GM21526 (cell line): Measurements from ENCODE around the gene TIAM1.

ENCODE experiments used
- ATAC-seq: cut with Tn5 transposase; IDR thresholded peaks from one replicate; pipeline ENCODE4 v1.9.1; 2021; ENCODE audit warnings: moderate library complexity; ENCODE audit not compliant: unreplicated experiment, low FRiP score

TIAM1 gene

DNA sequence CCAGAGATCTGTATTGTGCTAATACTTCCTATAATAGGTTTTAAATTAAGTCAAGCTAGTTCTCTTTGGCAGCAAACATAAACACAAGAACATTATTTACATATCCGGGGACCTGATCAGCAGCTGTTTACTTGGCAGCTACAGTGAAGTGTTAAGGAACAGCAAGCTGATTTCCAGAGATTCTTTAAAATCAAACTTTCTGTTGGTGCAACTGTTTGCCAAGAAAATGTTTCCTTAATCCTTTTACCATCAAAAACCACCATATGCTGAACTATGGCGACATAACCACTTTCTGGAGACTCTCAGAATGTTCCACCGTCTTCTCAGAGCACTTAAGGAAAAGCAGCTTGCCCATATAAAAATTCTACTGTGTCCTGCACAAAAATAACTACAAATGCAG, 198.8 kb downstream of the TIAM1 start:
- ATAC-seq: no peak

DNA sequence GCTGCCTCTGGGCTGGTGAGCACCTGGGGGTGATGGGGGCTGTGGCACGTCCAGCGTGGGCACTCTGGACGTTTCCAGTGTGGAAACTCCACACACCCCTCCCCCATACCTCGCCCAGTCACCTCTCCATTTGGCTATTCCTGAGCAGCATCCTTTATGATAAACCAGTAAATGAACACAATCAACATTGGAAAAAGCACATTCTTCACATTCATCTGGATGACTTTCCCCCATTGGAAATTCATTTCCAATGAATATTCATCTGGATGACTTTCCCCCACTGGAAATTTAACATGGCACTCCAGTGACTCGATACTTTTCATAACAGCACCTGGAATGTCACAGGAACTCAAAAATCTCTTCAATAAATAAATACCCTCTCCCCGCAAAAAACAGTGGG, 201.0 kb downstream of the TIAM1 start:
- ATAC-seq: no peak

DNA sequence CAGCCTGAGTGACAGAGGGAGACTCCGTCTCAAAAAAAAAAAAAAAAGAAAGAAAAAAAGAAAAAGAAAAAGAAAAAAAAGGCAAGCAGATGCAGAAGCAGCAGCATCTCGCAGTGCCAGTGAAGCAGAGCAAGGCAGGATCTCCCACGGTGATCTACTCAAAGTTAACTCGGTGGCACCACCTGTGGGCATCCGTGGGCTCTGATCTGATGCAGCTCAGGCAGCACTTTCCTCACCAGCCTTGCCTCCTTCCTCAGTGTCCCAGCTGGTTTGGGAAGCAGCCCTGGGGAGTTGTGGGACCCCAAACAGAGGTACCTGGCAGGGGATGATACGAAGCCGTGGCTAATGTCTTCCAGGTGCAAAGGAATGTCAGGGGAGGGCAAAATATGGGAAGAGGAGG, 201.5 kb downstream of the TIAM1 start:
- ATAC-seq: no peak

DNA sequence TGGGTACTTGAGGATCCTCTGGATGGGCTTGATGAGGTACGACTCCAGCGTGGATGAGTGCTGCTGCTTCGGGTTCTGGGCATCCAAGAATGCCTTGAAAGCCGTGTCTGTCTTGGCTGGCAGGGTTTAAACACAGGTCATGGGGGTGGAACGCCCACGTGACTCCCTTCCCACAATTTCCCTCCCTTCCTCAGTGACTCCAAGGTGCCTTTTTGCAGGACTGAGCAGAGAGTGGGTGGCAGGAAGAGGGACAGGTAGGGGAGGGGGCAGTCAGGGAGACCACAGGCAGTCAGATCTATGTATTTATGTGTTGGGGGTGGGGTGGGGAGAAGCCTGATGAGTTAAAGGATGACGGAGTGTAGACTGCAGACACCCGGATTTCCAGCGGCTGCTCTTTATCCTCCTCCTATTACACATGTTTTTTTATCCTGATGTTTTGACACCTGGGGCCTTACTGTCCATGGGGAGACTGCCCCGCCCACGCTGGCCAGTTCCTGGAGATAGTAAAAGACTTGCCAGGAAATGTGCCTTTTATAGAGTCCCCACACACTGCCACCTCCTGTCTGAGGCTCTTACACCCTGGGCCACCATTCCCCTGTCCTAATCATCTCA, 202.6 kb downstream of the TIAM1 start:
- ATAC-seq: no peak

DNA sequence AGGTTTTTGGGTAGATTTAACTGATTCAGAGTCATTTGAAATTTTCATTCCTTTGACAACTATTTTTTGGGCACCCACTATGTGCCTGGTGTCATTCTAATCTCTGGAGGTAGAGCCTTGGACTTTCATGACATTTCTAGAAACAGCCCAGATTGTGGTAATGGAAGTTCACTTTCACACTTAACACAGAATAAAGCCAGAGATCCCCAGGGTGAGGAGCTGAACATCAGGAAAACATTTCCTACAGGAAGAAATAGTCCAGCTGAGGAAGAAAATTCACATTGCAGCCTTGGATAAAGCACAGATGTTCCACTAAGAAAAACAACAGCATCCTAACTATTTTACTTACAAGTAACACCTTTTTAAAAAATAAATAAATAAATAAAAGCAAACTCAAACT, 203.4 kb downstream of the TIAM1 start:
- ATAC-seq: no peak

DNA sequence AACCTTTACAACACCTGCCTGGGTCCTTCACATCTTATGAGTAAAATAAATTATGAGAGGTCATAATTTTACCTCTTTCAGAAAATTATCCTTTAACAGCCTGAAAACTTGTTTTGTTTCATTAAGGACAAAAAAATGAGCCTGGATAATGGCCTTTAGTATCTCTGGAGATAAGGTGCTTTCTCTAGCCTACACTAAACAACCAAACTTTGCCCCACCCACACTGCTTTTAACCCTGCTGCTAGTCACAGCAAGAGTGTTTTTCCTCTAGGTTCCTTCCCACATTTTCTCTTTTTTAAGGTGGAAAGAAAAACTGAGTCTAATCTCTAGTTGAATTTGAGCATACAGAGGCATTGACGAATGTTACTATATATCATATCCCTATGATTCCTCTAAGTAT, 204.0 kb downstream of the TIAM1 start:
- ATAC-seq: no peak

DNA sequence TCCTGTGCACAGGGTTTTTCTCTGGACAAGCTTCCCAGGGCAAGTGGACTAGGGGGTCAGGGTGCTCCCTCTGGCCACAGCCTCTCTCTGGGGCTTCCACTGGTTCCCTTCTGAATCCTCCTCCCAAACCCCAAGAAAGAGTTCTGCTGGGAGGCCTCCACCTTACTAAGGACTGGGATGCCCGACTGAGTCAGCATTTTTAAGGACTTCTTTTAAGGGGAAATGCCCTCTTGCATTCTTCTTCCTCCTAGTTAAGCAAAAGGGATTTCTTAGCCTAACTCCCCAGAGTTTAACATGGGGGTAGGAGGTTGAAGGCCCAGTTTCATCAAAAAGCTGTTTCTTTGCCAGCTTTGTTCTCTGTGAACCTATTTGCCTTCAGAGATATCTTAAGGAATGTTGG, 206.1 kb downstream of the TIAM1 start:
- ATAC-seq: no peak

DNA sequence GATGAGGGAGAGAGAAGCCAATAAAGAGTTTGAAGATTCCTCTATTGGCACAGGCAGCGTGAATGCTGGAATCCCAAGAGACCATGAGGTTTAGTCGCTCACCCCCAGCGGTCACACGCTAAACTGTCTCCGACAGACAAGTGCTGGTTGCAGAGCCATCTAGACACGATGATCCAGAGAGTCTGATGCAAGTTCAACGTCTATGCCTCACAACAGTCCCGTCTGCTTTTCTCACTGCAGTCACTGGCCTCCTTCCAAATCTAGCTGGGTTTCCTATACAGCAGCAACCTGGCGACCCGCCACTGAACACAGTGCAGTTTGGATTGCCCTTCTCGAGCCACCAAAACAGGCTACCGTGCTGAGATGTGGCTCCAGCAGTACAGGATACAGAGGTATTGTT, 207.2 kb downstream of the TIAM1 start:
- ATAC-seq: peak; percentile 62

DNA sequence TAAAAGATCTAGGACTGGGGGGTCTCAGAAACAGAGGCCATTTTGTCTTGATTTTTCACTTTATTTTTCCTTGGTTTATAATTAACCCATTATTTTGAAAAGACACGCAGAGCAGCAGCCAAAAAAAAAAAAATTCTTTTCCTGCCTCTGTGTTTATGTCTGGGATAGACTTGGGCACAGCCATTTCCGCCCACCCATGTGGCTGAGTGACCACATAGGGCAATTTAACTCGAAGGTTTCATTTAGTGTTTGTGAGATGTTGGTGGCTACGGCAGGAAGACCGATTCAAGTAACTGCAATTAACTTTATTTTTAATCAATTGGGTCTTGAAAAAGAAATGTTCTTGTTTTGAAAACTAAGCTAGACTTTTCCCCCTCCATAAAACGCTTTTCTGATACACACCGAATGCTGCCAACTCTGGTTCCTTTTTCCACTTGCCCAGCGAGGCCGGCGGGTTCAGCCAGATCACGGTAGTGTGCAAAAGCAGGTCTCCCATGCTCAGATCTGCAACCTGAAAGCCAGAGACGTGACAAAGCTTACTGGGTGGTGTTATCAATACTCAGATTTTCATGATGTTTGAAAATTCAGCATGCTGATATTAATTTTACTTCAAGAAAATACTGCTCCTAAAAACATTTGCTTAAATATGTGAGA, 208.4 kb downstream of the TIAM1 start:
- no peak for ATAC-seq

DNA sequence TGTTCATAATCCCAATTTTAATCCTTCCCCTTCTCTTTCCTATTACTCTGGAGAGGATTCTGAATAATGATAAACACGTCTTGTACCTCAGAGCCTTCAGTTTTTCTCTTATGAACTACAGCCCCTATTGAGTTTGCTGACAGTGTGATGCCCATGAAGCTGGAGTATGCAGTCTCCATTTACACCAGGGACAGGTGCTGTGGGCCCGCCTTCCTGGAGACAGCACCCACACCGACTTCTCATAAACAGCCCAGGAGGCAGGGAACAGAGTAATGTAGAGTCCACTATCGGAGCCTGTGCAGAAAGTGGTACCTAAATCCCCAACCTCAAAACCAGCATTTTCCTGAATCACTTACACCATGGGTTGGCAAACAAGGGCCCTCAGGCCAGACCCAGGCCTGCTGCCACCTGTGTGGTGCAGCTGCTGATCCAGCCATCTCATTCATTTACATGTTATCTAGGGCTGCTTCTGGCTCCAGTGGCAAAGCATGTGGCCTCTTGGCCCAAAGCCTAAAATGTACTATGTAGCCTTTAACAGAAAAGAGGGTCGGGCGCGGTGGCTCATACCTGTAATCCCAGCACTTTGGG, 210.7 kb downstream of the TIAM1 start:
- no peak for ATAC-seq

DNA sequence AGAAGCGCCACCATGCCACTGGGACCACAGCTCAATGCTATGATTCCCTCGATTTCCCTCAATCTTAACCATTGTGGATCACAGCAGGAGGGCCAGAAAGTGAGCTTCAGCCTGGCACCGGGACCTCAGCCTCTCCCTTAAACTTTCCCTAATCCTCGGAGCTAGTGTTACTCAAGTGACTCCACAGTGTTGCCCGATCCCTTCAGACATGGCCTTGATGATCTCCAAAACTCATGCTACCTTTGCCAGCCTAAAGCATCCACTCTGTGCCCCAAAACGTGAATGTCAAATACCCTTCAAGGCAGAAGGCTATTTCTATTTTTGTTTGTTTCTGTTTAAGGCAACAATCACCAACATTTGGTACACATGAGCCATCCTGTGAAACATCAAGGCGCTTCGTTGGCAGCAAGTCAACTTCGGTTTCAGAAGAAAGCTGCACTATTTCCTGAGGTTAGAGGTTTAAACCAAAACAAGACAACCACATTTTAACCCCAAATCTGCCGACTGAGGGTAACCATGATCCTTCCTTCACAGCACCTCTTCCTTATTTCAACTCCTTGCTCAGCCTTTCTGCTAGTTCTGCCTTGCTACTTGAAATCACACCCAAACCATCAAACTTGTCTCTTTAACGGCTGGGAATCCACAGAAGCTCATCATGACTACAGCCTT, 211.4 kb downstream of the TIAM1 start:
- ATAC-seq: peak; percentile 80

DNA sequence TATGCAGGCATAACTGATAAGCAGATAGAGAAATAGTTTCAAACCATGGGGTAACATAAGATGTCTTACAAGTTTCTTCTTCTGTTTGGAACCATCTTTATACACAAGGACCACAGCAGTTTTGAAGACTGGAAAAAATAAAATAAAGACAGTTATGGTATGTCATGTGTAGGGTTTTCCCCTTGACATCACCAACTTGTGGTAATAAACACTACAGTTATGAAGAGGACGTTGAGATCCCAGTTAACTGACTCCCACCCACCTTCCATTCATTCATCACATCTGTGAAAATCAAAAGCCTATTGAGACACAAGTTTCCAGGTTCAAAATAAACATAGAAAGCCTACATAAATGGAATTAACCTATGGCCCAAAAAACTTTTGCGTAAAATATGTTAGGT, 213.2 kb downstream of the TIAM1 start:
- no peak for ATAC-seq

DNA sequence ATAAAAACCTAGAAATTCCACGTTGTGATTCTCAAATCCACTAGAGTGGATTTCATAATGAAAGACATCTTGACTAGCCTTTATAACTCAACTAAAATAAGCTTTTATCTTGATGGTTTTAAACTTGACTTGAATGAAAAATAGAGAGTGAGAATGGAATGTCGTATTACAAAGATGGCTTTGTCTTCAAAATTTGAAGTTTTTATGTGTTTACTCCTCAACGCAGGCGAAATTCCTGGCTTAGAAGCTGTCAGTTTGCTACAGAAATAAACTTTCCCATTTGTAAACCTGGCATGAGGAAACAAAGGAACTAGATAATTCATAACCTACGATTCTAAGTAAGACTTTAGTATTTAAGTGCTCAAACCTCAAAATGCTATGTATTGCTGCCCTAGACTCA, 215.8 kb downstream of the TIAM1 start:
- no peak for ATAC-seq

DNA sequence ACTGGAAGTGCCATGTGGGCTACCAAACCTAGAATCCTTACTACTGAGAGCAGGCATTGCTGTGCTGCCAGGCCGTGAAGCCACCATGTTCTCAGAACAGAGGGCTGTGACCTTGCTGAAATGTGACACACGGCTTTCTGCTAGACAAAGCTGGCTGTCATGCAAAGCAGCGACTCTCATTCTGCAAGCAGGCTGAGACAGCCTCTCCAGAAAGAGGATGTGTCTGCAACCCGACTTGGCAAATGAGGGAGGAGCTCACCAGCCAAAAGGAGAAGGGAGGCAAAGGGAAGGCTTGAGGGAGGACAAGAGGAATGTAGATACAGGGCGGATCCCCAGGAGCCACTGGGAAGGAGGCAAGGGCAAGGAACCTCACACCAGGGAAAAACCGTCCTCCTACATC, 220.1 kb downstream of the TIAM1 start:
- peak; percentile 61 for ATAC-seq

DNA sequence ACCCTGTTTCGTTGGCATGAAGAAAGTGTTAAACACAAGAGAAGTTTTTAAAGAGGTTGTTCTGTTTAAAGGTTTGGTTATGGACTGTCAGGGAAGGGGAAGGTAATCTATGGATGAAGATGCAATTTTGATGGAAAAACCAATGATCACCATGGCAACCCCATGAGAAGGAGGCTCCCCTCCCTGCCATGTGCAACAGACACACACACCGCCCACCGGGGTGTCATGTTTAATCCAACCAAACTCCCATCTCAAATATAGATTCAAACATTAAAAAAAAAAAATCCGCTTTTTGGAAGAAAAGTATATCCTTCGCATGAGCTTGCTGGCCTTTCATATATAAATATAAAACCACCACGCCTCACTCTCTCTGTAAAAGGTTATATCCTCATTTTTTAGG, 224.9 kb downstream of the TIAM1 start:
- ATAC-seq: no peak

DNA sequence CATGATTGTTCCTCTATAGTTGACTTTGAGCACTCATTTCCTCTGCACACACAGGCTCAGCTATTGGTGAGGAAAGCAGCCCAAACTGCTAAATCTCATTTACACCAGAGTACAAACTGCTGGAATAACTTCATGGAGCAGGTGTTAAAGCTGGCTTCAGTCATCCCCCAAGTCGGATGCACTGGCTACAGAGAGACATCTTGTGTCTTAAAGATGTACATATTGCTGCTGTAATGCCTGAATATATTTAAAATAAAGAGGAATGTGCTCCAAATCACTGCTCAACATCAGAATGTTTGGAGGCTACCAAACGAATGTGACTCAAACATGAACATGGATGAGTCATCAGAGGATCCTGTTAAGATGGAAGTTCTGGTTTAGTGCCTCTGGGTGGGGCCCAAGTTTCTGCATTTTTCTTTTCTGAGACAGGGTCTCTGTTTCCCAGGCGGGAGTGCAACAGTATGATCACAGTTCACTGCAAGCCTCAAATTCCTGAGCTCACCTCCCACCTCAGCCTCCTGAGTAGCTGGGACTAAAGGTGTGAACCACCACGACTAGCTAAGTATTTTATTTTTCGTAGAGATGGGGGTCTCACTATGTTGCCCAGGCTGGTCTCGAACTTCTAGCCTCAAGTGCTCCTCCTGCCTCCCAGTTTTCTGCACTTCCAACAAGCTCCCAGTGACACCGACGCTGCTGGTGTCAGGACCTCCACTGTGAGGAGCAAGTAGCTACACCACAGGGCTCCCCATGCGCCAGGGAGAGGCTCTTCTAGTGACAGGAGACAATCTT, 226.7 kb downstream of the TIAM1 start:
- ATAC-seq: no peak

DNA sequence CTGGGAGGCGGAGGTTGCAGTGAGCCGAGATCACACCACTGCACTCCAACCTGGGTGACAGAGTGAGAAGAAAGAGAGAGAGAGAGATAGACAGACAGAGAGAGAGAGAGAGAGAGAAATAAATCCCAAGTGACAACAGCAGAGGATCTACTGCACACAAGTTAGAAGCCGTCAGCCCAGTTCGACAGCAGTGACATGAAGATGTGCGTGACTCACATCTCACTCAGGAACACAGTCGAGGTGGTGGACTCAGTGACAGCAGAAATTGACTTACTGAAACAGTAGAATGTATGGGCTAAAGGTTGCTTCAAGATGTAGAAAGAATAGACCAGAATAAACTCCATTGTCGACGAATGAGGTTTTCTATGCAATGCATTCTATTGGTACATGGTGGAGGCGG, 228.8 kb downstream of the TIAM1 start:
- ATAC-seq: no peak

DNA sequence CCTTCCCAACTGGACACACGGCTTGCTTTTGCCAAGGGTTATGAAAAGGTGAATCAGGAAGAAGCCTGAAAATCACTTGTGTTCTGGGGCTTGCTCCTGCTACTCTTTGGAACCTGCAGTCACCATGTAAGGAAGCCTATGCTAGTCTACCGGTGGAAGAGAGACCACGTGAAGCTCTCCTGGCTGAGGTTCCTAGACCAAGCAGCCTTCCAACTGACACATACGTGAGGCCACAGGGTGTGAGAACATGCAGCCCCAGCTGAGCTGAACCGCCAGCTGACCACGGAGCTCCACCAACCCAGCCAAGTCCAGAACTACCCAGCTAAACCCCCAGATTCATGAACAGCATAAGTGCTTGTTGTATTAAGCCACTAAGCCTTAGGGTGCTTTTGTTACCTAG, 233.0 kb downstream of the TIAM1 start:
- ATAC-seq: no peak

DNA sequence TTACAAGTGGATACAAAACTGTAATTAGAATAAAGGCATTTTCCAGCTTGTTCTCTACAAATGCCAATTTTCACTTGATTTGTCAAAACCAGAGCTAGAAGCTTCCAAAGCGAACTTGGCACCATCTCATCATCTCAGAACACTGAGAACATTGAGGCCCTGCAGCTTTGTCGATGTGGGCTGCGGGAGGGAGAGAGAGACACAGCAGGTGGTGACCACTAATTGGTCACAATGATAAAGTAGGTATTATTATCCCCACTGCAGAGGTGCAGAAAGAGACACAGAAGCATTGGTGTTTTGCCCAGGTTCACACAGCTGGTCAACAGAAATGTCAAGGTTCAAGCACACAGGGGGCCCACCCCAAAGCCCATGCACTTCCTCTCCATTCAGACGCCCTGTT, 233.6 kb downstream of the TIAM1 start:
- ATAC-seq: no peak

DNA sequence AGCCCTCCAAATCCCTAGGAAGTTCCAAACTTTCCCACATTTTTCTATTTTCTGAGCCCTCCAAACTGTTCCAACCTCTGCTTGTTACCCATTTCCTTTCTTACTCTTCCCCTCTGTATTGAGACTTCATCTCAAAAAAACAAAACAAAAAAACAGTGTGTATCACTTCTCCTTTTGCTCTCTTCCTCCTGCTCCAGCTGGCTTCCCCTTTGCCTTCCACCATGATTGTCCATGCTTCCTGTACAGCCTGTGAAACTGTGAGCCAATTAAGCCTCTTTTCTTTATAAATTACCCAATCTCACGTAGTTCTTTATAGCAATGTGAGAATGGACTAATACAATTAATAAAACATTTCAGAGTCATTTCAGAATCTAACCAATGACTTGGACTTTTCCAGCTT, 236.2 kb downstream of the TIAM1 start:
- peak; percentile 75 for ATAC-seq

DNA sequence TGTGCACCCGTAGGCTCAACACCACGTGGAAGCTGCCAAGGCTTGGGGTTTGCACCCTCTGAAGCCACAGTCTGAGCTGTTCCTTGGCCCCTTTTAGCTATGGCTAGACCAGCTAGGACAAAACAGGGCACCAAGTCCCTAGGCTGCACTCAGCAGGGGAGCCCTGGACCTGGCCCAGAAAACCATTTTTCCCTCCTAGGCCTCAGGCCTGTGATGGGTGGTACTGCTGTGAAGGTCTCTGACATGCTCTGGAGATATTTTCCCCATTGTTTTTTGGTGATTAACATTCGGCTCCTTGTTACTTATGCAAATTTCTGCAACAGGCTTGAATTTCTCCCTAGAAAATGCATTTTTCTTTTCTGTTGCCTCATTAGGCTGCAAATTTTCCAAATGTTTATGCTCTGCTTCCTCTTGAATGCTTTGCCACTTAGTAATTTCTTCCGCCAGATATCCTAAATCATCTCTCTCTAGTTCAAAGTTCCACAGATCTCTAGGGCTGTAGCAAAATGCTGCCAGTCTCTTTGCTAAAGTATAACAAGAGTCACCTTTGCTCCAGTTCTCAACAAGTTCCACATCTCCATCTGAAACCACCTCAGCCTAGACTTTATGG, 236.8 kb downstream of the TIAM1 start:
- ATAC-seq: no peak
